MCF 10A (cell line): ENCODE results near the gene ELFN2. TPM values are rescaled to one million over a fixed set of nuclear protein-coding genes. Genes with fewer than 3 reads are reported as not detected.

Experiments
- BruUV-seq: library from RNA; stranded (reverse); fragments of 400-500 nt; replicated peaks from 2 replicates; lab custom pipeline; 2021; lab: Mats Ljungman, UMichigan
- CTCF ChIA-PET: fragments of 300-600 bp; sonication (Branson Sonifier 250); formaldehyde crosslinking; extraction: SDS; loops from one replicate; lab custom pipeline; 2021; ENCODE audit warnings: antibody characterized with exemption, inconsistent platforms; lab: Yijun Ruan, JAX
- POLR2A ChIA-PET: fragments of 300-600, 350-650 bp; sonication (Branson Sonifier 250); formaldehyde crosslinking; extraction: SDS; loops from one replicate; lab custom pipeline; 2020; ENCODE audit warnings: antibody characterized with exemption, inconsistent platforms; lab: Yijun Ruan, JAX
- DNase-seq: peaks from one replicate; pipeline ENCODE4 v3.0.0-alpha.2; 2018; ENCODE audit not compliant: unreplicated experiment
- H3K27ac Mint-ChIP-seq: one replicate; pipeline ENCODE4 v1.8.0; 2022; ENCODE audit warnings: mild to moderate bottlenecking, low read depth, mixed read lengths; ENCODE audit not compliant: unreplicated experiment
- H3K27me3 Mint-ChIP-seq: one replicate; pipeline ENCODE4 v1.8.0; 2022; ENCODE audit warnings: mixed read lengths; ENCODE audit not compliant: insufficient read depth, unreplicated experiment
- H3K36me3 Mint-ChIP-seq: one replicate; pipeline ENCODE4 v1.8.0; 2022; ENCODE audit warnings: mild to moderate bottlenecking, moderate library complexity, mixed read lengths; ENCODE audit not compliant: insufficient read depth, unreplicated experiment
- H3K4me1 Mint-ChIP-seq: one replicate; pipeline ENCODE4 v1.8.0; 2022; ENCODE audit warnings: mixed read lengths; ENCODE audit not compliant: insufficient read depth, unreplicated experiment
- H3K4me3 Mint-ChIP-seq: one replicate; pipeline ENCODE4 v1.8.0; 2022; ENCODE audit warnings: mild to moderate bottlenecking, moderate library complexity, mixed read lengths; ENCODE audit not compliant: unreplicated experiment
- H3K9me3 Mint-ChIP-seq: one replicate; pipeline ENCODE4 v1.8.0; 2022; ENCODE audit warnings: mixed read lengths; ENCODE audit not compliant: unreplicated experiment
- CTCF ChIP-seq: fragments of 200-600 bp; IDR thresholded peaks from one replicate; pipeline ENCODE4 v1.8.0; 2022; ENCODE audit warnings: antibody characterized with exemption, mild to moderate bottlenecking; ENCODE audit not compliant: unreplicated experiment
- intact Hi-C: fragments of 100-400 bp; cut with micrococcal nuclease; formaldehyde crosslinking; loops from 2 replicates; pipeline ENCODE4 v1.14.1; 2022
- total RNA-seq: library from RNA; stranded (reverse); gene quantifications from 2 replicates; pipeline ENCODE4 v1.2.3, GENCODE V29; 2022

The ELFN2 gene
- total RNA-seq, 1 experiment from 2014 or later, result 4.2 TPM

DNA sequence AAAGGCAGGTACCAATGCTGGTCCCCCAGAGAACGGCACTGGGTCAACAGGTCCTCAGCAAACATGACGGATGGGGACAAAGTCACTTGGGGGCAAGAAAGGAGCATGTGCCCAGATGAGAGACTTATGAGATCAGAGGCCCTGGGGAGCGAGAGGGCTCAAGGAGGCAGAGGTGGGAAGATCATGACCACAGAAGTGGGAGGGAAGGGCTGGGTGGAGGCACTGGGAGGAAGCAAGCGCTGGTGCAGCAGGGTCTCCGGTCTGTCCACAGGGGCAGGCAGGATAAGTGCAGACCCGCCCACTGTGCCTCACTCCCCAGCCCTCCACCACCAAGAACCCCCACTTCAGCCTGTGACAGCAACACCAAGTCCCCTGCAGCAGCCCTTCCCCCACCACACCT, 10.9 kb downstream of the ELFN2 start:
- H3K27me3 Mint-ChIP-seq, result no peaks in the 10 kb centered on the region
- no peaks in the 10 kb centered on the region for H3K9me3 Mint-ChIP-seq
- intact Hi-C loops, result no loop called here
- H3K4me3 Mint-ChIP-seq, result no peak overlapping the region
- TF ChIP-seq CTCF, result no peak
- H3K4me1 Mint-ChIP-seq, result peaks cover 24% of the 10 kb centered on the region
- H3K36me3 Mint-ChIP-seq, result no peaks in the 10 kb centered on the region
- DNase-seq, result no peak
- no TSS peak for BruUV-seq
- ChIA-PET CTCF (interaction anchor here (0.7 kb wide), 1 partner anchor 13 kb away, joined by 3 read pairs; no protein-coding TSS in a partner anchor), POLR2A (no interaction called here)
- no peak overlapping the region for H3K27ac Mint-ChIP-seq

DNA sequence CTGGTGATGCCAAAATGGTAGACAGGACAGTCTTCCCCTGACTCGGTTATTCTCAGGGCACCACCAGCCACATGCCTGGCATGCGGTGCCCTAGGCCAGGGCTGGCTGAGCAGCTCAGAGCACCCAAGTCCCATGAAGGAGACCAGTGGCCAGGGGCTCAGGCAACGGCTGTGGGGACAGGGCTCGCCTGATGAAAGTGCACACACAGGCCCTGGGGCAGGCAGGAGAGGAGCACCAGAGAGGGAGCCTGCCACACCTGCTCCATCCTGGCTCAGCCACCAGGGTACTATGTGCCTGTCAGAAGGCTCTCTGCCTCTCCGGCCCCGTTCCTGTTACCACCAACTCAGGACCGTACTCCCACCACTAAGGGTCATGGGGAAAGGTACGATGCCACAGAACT, 12.1 kb downstream of the ELFN2 start:
- ChIA-PET CTCF (no interaction called here), POLR2A (no interaction called here)
- Mint-ChIP-seq H3K36me3 (no peaks in the 10 kb centered on the region), H3K4me1 (peaks cover 13% of the 10 kb centered on the region), H3K27me3 (no peaks in the 10 kb centered on the region), H3K9me3 (no peaks in the 10 kb centered on the region), H3K4me3 (no peak overlapping the region), H3K27ac (no peak overlapping the region)
- intact Hi-C loops, result no loop called here
- no peak for TF ChIP-seq CTCF
- DNase-seq, result no peak
- BruUV-seq, result no TSS peak

GRCh38 chr22:37414288-37414687, 13.0 kb downstream of the ELFN2 start:
- BruUV-seq, result no TSS peak
- no peak for DNase-seq
- H3K36me3 Mint-ChIP-seq, result no peaks in the 10 kb centered on the region
- POLR2A ChIA-PET, result no interaction called here
- H3K4me3 Mint-ChIP-seq, result no peak overlapping the region
- no peak for TF ChIP-seq CTCF
- intact Hi-C loops, result no loop called here
- H3K4me1 Mint-ChIP-seq, result peaks cover 9% of the 10 kb centered on the region
- CTCF ChIA-PET, result no interaction called here
- no peaks in the 10 kb centered on the region for H3K9me3 Mint-ChIP-seq
- no peak overlapping the region for H3K27ac Mint-ChIP-seq
- no peaks in the 10 kb centered on the region for H3K27me3 Mint-ChIP-seq

DNA sequence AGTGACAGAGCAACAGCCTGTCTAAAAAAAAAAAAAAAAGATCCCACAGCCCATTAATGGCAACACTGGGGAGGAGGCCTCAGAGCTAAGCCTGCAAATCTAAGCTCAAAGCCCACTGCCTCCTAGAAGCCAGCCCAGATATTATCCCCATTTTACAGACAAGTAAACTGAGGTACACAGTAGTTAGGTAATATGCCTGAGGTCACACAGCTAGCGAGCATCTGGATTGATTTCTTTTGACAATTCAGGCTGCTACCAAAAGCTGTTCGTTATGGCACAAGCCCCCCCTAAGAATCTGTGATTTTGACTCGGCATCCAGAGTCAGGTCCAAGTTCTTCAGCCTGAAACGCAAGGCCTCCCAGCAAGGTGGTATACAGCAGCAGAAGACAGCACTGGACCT, 13.7 kb downstream of the ELFN2 start:
- no TSS peak for BruUV-seq
- CTCF ChIA-PET, result no interaction called here

More for the DNA sequence above, 13.7 kb downstream of the ELFN2 start:
- no peak for DNase-seq
- POLR2A ChIA-PET, result no interaction called here
- no peaks in the 10 kb centered on the region for H3K27me3 Mint-ChIP-seq
- intact Hi-C loops, result no loop called here
- H3K36me3 Mint-ChIP-seq, result no peaks in the 10 kb centered on the region
- H3K9me3 Mint-ChIP-seq, result no peaks in the 10 kb centered on the region
- TF ChIP-seq CTCF, result no peak
- peaks cover 1% of the 10 kb centered on the region for H3K4me1 Mint-ChIP-seq
- no peak overlapping the region for H3K4me3 Mint-ChIP-seq
- no peak overlapping the region for H3K27ac Mint-ChIP-seq
